Epithelial cell of esophagus (primary cell): ENCODE measurements around the gene ROCK2.
"Not testable (repeated sequence)": the region's sequence is repeated elsewhere in the genome, so short reads cannot be mapped to it uniquely, and the experiment has no call there.

Experiments used
- DNase-seq: peaks from one replicate; pipeline ENCODE4 v3.0.0; 2010; ENCODE audit warnings: low read depth
- H3K4me3 ChIP-seq: 2 replicates; pipeline ENCODE4 v1.5.1; 2011; ENCODE audit warnings: mild to moderate bottlenecking, low read length, control low read depth
- TF ChIP-seq, protein P1 (sequence below): IDR thresholded peaks from 2 replicates; pipeline ENCODE4 v1.5.1; 2011; ENCODE audit warnings: low read depth, mild to moderate bottlenecking, low read length, control low read depth, inconsistent platforms; ENCODE audit not compliant: insufficient read depth; ENCODE audit errors: missing control alignments

The ROCK2 gene

DNA sequence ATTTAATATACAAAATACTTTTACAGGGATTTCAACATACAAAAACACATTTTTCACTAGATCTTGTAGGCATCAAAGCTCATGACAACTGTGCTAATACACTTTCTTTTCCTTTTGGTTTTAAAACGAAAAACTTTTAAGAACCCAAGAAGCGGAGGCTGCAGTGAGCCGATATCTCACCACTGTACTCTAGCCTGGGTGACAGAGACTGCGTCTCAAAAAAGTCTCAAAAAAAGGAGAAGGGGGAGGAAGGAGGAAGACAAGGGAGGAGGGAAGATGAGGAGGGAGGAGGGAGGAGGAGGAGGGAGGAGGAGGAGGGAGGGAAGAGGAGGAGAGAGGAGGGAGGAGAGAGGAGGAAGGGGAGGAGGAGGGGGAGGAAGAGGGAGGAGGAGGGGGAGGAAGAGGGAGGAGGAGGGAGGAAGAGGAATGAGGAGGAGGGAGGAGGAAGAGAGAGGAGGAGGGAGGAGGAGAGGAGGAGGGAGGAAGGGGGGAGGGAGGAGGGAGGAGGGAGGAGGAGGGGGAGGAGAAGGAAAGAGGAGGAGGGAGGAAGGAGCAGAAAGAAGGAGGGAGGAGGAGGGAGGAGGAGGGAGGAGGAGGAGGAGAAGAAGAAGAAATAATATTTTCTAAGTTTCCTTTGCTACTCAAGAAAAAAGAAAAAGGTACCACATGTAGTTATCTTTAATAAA lies 13.8 kb downstream of the ROCK2 start:
- TF ChIP-seq, protein P1, sequence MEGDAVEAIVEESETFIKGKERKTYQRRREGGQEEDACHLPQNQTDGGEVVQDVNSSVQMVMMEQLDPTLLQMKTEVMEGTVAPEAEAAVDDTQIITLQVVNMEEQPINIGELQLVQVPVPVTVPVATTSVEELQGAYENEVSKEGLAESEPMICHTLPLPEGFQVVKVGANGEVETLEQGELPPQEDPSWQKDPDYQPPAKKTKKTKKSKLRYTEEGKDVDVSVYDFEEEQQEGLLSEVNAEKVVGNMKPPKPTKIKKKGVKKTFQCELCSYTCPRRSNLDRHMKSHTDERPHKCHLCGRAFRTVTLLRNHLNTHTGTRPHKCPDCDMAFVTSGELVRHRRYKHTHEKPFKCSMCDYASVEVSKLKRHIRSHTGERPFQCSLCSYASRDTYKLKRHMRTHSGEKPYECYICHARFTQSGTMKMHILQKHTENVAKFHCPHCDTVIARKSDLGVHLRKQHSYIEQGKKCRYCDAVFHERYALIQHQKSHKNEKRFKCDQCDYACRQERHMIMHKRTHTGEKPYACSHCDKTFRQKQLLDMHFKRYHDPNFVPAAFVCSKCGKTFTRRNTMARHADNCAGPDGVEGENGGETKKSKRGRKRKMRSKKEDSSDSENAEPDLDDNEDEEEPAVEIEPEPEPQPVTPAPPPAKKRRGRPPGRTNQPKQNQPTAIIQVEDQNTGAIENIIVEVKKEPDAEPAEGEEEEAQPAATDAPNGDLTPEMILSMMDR, result no peak
- H3K4me3 ChIP-seq, result no peak overlapping the region

DNA sequence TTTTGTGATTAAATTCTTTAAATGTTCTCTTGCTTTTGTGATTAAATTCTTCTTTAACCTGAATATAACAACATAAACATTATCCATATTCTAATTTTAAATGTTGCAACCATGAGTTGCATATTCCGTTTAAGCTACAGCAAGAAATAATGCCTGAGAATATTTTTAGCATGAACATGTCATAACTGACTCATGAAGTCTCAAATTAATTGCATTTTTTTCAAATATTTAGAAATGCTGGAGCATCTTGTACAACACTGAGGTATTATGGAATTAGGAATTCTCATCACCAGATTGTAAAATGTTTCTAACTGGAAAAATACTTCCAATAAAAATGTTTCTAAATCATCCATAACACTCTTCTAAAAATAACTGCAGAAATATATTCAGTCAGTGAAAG lies 14.7 kb downstream of the ROCK2 start:
- DNase-seq, result peak; percentile 46

More for the DNA sequence above, 13.8 kb downstream of the ROCK2 start:
- DNase-seq, result no peak

DNA sequence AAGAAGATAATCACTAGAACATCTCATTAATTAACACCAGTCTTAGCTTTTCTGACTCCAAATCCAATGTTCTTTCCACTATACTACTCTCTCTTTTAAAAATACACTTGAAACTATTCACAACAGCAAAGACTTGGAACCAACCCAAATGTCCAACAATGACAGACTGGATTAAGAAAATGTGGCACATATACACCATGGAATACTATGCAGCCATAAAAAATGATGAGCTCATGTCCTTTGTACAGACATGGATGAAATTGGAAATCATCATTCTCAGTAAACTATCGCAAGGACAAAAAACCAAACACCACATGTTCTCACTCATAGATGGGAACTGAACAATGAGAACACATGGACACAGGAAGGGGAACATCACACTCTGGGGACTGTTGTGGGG lies 15.9 kb downstream of the ROCK2 start:
- H3K4me3 ChIP-seq, DNase-seq: not testable (repeated sequence)

More for the DNA sequence above, 14.7 kb downstream of the ROCK2 start:
- TF ChIP-seq, protein P1, result no peak
- H3K4me3 ChIP-seq, result no peak overlapping the region

DNA sequence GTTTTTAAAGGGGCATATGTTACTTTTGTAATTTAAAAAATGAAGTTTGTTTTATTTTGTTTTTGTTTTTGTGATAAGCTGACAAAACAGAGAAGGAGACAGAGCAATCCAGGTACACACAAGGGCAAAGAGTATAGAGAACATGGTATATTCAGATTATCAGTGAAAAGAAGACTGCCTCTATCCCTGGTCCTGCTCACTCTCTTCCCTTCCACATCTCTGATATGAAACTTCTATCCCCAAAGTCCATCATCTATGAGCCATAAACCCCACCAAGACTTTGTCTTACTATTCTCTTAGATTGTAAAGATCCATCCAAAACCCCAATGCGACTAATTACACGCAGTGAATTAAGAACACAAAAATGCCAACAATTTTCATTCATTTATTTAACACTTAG lies 16.6 kb downstream of the ROCK2 start:
- H3K4me3 ChIP-seq, result no peak overlapping the region
- DNase-seq, result no peak
- TF ChIP-seq, protein P1, result no peak

DNA sequence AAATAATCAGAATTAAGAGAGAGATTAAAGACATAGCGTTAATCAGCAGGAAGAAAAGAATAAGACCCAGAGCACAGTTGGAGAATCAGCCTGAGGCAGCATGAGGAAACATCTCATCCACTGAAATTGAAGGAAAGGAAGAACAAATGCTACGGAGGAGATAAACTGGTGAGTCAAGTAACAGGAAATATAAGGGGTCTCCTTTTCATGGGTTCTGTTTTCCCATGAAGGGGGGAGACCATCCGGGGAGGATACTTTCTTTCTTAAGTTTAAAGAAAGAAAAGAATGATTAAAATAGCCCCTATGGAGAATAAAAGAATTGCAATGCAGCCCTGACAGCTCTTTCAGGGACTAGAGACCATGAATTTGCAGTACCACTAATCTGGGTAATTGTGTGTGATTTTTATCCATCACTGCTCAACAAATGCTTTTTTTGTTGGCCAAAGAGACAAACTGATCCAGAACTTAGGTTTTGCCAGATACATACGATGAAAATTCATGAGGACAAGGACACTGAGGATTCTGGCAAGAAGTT lies 17.7 kb downstream of the ROCK2 start:
- DNase-seq, result no peak
- H3K4me3 ChIP-seq, result no peak overlapping the region
- TF ChIP-seq, protein P1, result no peak

DNA sequence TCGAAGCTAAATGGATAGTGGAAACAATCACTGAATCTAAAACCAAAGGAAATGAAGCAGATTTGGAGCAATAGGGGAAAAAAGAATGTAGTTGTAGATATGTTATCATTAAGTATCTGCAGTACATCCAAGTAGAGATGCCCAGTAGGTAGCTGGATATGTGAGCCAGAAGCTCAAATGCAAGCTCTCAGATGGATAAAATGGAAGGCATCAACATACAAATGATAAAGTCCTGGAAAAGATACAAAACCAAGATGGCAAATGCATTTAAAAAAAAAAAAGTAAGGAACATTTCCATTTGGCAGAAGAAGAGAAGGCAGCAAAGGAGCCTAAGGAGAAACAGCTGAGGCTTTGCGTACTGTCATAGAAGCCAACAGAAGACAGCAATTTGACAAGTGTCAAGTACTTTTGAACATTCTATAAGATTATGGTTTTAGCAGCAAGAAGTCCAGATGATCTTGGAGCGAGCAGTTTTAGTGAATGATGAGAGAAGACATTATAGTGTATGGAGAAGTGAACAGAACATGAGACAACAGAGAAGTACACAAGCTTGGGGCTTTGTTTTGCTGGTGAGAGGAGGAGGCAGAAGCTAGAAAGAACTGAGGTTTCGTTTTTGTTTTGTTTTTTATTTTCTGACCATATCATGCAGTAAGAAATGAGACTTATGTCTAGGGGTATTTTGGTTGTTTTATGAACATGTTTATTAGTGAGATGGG lies 18.3 kb downstream of the ROCK2 start:
- TF ChIP-seq, protein P1, result no peak
- H3K4me3 ChIP-seq, result no peak overlapping the region
- no peak for DNase-seq

DNA sequence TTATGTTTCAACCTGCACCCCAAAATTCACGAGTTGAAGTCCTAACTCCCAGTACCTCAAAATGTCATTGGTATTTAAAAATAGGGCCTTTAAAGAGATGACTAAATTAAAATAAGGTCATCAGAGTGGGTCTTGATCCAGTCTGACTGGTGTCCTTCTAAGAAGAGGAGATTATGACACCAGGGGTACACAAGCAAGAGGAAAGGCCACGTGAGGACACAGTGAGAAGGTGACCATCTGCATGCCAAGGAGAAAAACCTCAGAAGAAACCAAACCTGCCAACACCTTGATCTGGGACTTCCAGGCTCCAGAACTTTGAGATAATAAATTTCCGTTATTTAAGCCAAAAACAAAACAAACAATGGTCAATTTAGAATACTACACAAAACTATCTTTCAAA lies 22.6 kb downstream of the ROCK2 start:
- no peak for DNase-seq
- TF ChIP-seq, protein P1, result no peak
- no peak overlapping the region for H3K4me3 ChIP-seq
